Forelimb muscle (tissue), 1 donor: ENCODE results near the gene ABLIM2. TPM values are rescaled to one million over a fixed set of nuclear protein-coding genes. Genes with fewer than 3 reads are reported as not detected.

Source experiments
- DNase-seq: peaks from one replicate; pipeline ENCODE4 v3.0.0-alpha.2; 2013; ENCODE audit warnings: low read depth
- polyA plus RNA-seq: library from polyadenylated mRNA; unstranded; fragments of 120-200 nt; gene quantifications from one replicate; pipeline ENCODE4 v1.2.1, GENCODE V29; 2013; ENCODE audit not compliant: insufficient read length

Gene ABLIM2
- 17.0 TPM for polyA plus RNA-seq

DNA sequence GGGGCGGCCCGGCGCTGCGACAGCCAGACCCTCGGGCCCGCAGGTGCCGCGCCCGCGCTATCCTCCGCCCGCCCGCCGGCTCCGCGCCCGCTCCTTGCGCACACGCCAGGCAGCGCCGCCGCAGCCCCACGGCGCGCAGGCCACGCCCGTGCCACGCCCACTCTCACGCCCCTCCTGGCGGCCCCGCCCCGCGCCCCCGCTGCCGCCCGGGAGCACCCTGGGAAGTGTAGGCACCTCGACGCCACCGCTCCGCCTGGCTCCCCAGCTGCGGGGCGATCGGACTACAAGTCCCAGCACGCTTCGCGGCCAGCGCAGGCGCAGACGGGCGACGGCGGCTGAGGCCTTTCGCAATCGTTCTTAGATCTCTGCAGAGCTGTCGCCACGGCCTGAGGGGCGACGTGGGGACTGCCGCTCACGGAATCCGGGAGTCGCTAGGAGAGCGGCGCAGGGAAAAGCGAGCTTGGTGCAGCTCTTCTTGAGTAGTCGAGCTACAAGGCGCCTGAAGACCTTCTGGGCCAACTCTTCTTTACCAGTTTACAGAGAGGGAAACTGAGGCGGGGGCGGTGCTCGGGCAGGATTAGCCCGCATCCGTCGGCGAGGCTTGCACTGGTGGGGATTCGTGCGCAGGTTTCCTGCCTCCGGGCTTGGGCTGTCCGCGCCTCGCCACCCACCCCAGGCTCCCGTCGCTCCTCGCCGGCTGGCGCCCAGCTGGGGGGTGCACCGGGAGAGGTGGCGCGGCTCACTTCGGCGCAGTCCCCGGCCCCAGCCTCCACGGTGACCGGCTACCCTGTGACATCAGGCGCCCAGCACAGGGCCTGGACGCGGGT, at the start of gene ABLIM2:
ABLIM2 (minus strand) TSS at position 104 of the 827 bp plus-strand sequence. CDS start 124 bp downstream, outside the sequence.
- peak; percentile 90 for DNase-seq

DNA sequence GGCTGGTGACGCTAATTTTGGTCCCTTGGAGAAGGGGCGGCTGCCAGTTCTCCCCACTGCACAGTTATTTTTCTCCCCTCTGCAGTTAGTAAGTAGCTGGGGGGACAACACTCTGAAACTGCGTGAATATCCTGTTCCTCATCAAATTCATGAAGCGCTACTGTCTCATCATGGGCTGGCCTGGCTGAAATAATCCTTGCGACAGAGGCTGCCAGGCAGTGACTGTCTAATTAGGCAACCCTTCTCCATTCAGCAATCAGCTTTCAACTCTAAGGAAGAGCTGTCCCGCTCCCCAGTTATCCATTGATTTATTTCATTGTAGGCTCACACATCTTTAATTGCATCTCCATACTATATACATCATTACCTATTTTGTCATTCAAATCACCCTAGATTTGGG, 48.7 kb upstream of the ABLIM2 start:
- DNase-seq: no peak

DNA sequence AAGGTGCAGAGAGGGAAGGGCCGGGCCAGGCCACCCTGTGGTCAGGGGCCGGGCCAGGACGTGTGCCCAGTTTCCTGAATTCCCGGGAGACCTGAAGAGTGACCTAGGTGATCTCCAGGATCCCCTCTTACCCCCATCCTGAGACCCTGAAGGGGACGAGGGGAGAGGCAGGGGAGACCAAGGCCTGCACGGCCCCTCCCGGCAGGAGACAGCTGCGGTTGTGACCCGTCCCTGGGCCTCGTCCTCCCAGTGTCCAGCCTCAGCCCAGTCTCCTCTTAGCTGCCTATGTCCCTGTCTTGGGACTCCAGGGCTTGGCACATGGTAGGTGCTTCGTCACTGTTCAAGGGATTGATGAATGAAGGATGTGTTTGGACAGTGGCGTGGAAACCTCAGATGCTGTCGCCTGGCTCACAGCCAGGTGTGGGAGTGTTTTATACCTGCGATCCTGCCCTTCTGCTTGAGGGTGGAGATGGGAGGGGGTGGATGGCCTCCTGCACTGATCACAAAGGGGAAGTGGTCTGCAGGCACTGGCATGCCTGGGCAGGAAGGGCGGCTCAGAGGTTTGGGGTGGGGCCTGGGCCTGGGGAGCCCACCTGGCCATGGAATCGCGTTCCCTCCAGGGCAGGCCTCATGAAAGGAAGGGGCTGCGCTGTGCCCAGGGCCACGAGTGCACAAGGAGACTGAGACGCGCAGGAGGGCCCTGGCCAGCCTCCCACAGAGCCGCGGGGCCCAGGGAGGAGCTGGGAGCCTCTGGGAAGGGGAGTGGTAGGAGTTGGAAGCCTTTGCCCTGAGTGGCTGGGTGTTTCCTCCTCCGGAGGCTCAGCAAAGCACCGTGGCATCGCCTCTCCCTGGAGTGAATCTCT, 47.4 kb upstream of the ABLIM2 start:
- DNase-seq: no peak

DNA sequence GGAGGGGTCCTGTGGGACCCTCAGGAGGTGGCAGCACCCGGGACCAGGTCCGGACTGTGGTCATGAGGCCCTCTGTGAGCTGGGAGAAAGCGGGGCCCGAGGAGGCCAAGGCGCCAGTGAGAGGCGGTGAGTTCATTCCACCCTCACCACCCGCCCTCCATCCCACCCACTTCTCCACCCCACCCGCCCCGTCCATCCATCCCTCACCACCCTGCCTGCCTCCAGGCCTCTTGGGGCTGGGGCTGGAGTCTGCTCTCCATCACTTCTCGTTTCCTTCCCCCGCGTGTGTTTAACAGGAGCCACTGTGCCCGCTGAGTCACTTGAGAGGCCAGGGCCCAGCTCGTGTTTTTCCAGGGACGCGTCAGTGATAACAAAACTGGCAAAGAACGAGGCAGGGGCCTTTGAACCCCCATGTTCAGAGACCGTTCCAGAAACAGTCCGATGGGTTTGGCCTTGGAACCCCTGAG, 46.7 kb upstream of the ABLIM2 start:
- no peak for DNase-seq

DNA sequence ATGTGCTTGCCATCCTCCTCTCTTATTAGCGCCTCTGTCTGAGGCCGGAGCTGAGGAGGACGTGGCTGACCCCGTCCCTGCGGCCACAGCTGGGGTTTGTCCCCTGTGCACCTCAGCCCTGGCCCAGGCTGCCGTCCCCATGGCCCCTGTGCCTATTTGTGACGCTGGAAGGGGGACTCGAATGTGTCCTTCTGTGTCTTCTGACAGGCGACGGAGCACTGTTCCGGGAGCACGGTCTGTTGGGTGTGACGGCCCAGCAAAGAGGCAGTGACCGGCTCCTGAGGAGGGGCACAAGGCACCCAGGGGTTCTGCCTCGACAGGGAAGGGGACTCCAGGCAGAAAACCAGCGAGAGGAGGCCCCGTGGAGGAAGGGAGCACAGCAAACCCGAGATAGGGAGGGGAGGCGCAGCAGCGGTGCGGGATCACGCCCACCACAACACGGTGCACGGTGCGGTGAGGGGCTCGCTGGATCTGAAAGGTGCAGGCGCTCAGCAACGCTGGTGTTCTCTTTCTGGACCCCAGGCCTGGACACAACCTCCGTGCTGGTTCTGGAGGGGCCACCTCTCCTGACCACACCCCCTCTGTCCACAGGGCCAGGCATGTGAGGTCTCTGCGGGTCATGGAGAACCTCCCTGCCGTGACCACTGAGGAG, 46.1 kb upstream of the ABLIM2 start:
- DNase-seq: no peak

- no peak for DNase-seq
These were observed 45.2 kb upstream of the ABLIM2 start for GRCh38 chr4:8203817-8204216.

- no peak for DNase-seq
These were observed 44.4 kb upstream of the ABLIM2 start for GRCh38 chr4:8203052-8203401.

DNA sequence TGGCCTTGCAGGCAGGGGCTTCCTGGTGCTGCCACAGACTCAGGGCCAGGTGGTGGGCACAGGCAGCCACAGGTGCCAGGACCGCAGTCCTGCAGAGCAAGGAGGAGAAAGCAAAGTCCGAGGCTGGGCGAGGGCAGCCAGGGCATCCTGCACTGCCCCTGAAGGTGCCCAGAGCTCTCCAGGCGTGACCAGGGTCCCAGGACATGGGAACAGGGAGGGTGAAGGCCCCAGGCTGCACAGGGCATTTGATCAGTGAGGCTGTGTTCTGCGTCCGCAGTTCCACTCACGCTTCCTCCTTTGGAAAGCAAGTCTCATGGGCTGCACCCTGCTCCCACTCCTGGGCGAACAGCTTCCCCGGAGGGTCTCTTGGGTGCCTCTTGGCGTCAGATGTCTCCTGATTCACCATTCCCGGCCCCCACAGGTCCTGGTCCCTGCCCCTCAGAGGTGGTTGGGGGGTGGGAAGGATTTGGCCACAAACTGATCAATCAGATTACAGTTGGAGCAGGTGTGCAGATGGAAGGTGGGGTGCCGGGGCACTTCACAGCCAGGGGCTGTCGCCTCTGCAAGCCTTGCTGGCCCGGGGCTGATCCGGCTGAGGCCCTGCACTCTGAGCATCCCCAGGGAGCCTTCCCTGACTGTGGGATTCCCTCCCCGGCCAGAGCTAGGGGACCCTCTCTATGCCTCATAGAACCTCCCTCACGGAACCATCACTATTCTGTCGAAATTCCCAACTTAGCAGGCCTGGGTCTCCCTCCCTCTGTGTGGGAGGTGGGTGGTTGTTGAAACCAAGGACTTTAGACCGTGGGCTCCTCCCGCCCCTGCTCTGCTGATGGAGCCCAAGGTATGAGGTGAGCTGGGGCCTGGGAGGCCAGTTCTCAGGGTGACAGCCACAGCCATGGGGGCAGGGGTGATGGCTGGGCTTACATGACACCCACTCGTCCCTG, 43.8 kb upstream of the ABLIM2 start:
- DNase-seq: no peak

- DNase-seq: no peak
These were observed 42.7 kb upstream of the ABLIM2 start for GRCh38 chr4:8201321-8201781.

DNA sequence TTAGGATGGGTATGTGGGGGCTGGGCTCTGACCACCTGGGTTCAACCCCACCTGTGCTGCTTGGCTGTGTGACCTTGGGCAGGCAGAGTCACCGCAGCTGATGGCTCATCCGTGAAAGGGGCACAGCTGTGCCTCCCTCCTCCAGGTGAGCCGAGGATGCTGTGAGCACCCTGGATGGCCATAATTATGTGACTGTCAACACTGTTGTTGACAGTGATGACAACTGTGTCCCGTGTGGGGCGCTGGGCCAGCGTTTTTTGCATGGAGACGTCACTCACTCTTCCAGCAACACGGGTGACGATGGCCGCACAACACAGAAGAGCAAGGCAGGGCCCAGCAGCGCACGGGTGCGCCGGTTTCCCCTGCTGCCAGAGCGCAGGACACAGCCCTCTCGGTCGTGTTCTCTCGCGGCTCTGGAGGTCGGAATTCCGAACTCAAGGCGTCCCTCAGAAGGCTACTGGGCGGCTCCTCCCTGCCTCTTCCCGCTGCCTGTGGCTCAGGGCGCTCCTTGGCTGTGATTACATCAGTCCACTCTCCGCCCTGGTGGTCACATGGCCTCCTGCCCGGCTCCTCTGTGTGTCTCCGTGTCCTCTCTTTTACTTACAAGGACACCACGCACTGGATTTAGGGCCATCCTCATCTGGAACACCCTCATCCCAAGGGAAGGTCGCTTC, 41.8 kb upstream of the ABLIM2 start:
- DNase-seq: no peak

- no peak for DNase-seq
These were observed 41.1 kb upstream of the ABLIM2 start for GRCh38 chr4:8199594-8200301.

- DNase-seq: no peak
These were observed 40.4 kb upstream of the ABLIM2 start, which contains the start of gene SH3TC1 for GRCh38 chr4:8198906-8199593. Gene SH3TC1 (plus strand): TSS chr4:8199290. CDS start chr4:8205195, 5,905 bp downstream.

DNA sequence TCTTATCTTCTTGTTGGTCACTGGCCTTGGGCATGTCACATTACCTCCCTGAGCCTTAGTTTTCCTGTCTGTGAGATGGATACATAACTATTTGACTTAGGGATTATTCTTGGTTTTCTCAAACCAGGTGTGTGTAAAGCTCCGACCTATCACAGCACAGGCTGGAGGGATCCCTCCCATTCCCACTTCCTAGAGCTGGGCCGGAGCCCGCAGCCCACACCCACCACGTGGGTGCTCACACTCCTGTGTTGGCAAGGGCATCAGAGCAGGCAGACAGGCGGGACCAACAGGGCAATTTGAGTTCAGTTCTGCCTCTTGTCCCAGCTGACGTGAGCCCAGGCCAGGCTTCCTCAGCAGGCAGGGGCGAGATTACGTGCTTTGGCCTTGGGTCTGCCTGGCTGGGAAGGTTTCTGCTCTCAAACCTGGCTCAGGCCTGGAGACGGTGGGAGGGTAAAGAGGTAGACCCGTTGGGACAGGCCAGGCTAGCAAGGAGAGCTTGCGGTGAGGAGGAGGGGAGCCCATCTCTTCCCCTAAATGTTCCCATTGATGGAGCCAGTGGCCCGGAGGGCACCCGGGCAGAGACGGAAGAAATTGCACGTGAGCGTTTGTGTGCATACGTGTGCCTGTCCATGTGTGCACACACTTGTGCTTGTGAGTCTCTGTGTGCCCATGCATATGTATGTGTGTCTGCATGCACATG, 39.7 kb upstream of the ABLIM2 start:
- DNase-seq: no peak

DNA sequence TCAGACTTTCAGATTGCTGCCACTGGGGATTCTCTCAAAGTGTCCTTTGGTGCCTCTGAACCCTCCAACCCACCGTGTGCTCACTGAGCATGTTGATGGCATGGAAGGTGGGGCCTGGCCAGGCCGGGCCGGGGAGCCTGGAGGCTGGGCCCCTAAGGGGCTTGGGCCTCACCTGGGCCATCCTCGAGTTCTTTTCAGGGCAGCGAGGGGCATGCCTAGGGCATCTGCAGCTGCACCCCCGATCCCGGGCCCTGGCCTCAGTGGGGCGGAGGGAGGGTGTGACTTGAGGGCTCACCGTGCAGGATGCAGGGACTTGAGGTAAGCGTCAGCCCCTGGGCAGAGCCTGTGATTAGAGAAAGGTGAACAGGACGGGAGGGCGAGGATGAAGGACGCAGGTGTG, 38.9 kb upstream of the ABLIM2 start:
- DNase-seq: no peak

DNA sequence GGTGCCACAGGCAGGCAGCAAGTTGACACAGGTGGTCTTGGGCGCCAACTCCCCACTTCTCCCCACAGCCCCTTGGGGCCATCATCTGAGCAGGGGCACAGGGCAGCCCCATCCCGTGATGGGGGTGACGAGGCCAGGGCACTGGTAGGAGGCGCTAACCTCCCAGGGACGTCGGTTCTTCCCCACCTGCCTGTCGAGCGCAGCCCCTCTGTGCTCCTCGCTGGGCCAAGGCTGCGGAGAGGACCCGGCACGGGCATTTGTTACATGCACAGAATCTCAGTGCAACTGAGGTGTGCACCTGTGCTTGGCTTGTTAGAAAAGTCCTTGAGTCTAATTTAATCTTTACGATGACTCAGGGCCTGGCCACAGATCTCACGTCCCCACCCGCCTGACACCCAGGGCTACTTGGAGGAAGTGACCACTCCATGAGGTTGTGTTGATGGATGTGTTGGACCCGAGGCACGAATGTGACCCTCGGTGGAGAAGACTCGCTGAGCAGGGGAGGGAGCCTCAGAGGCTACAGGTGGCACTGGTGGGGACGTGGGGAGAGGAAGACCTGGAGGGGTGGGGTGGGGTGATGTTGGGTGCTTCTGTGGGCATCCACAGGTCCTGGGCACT, 37.3 kb upstream of the ABLIM2 start:
- DNase-seq: no peak

DNA sequence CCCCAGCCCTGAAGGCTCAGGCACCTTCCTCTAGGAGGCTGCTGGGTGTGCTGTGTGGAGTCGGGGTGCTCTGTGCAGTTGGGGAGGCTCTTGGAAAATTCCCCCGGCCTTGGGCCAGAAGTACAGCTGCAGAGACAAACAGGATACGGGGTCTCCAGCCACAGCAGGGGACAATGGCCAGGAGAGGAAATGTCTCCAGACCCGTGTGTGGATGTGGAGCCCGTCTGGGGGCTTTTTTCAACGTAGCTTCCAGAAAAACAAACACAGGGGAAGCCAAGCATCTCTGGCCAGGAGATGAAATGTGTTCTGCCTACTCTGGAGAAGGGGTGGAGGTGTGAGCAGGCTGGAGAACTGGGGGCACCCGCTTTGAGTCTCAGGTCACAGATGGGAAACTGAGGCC, 36.8 kb upstream of the ABLIM2 start:
- DNase-seq: no peak

DNA sequence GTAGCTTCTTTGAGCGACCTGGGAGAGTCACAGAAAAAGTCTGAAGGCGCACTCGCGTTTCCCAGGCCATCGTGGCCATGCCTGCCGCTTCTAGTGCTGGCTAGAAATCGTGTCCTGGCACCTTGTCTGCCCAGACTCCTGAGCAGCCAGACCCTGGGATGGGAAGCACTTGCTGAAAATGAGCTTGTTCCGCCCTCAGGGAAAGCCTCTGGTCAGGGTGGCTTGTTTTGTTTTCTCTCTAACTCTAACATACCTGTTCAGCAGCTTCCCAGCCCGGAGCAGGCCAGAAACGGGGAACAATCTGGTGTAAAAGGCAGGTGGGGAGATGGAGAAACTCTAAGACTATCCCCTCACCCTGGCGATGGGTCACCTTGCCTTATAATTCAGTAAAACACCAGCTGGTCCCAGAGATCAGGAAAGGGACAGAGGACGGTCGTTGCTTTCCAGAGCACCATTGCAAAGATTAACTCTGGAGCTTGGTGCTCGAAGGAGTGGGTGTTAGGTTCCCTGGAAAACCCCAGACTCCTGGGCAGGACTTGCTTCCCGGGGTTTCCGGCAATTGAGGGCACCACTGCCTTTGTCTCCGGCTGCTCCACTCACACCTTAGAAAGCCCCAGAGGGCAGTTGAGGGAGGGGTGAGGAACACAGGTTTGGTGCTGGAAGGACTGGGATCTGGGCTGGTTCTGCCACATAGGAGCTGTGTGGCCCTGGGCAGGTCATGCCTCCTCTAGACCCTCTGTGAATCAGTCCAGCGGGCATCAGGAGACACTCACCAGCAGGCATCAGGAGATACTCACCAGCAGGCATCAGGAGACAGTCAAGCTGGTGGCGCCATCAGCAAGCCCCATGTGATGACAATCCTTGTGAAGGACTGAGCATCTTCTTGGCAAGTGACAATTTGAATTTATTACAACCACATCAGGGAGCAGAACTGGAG, 36.0 kb upstream of the ABLIM2 start:
- no peak for DNase-seq
